IPS DF 6.9 (cell line): Measurements from ENCODE around the gene ZDHHC14.

Experiments
- DNase-seq: peaks from one replicate; pipeline ENCODE4 v3.0.0-alpha.2; 2013; ENCODE audit warnings: low read depth, low spot score
- H3K27ac ChIP-seq: one replicate; pipeline ENCODE4 v1.5.1; 2013; ENCODE audit warnings: low read length, control low read depth
- H3K27me3 ChIP-seq: 2 replicates; pipeline ENCODE4 v1.6.1; 2013; ENCODE audit warnings: mild to moderate bottlenecking, low read length; ENCODE audit not compliant: control insufficient read depth, insufficient read depth
- H3K36me3 ChIP-seq: 2 replicates; pipeline ENCODE4 v1.6.1; 2013; ENCODE audit warnings: low read length; ENCODE audit not compliant: control insufficient read depth, insufficient read depth
- H3K4me1 ChIP-seq: 2 replicates; pipeline ENCODE4 v1.6.1; 2013; ENCODE audit warnings: low read length; ENCODE audit not compliant: control insufficient read depth, insufficient read depth
- H3K4me3 ChIP-seq: 2 replicates; pipeline ENCODE4 v1.5.1; 2013; ENCODE audit warnings: mild to moderate bottlenecking, low read length
- H3K9me3 ChIP-seq: 2 replicates; pipeline ENCODE4 v1.6.1; 2013; ENCODE audit warnings: low read length, inconsistent platforms; ENCODE audit not compliant: control insufficient read depth, insufficient read depth
- WGBS: extraction: QIAGEN DNeasy Blood & Tissue Kit; methylation state at CpG from one replicate; pipeline ENCODE4 v1.1.7; 2013; ENCODE audit warnings: mixed read lengths, missing lambda C conversion rate; ENCODE audit not compliant: insufficient read length, insufficient coverage; 5-methylcytosine and 5-hydroxymethylcytosine counted together

Gene ZDHHC14

GRCh38 chr6:157621406-157621805, 240.4 kb downstream of the ZDHHC14 start:
- no peak for DNase-seq
- H3K27ac ChIP-seq: no peak overlapping the region
- H3K9me3 ChIP-seq: no peaks in the 10 kb centered on the region
- no peak overlapping the region for H3K4me3 ChIP-seq
- WGBS: no CpG with 5 or more reads among the region's 6 CpGs
- H3K36me3 ChIP-seq: no peaks in the 10 kb centered on the region
- H3K4me1 ChIP-seq: no peaks in the 10 kb centered on the region
- no peaks in the 10 kb centered on the region for H3K27me3 ChIP-seq

- no peak overlapping the region for H3K27ac ChIP-seq
- H3K4me3 ChIP-seq: no peak overlapping the region
- H3K36me3 ChIP-seq: no peaks in the 10 kb centered on the region
- no peaks in the 10 kb centered on the region for H3K4me1 ChIP-seq
- no CpG with 5 or more reads among the region's 3 CpGs for WGBS
- no peaks in the 10 kb centered on the region for H3K27me3 ChIP-seq
- H3K9me3 ChIP-seq: no peaks in the 10 kb centered on the region
- DNase-seq: no peak
Measured at GRCh38 chr6:157622427-157622826, 241.4 kb downstream of the ZDHHC14 start.

GRCh38 chr6:157625111-157625510, 244.1 kb downstream of the ZDHHC14 start:
- Histone ChIP-seq H3K4me3 (no peak overlapping the region), H3K36me3 (no peaks in the 10 kb centered on the region), H3K27ac (no peak overlapping the region), H3K9me3 (no peaks in the 10 kb centered on the region), H3K4me1 (peaks cover 3% of the 10 kb centered on the region), H3K27me3 (no peaks in the 10 kb centered on the region)
- DNase-seq: no peak
- no CpG with 5 or more reads among the region's 7 CpGs for WGBS

GRCh38 chr6:157625764-157626163, 244.8 kb downstream of the ZDHHC14 start:
- no peak for DNase-seq
- H3K36me3 ChIP-seq: no peaks in the 10 kb centered on the region
- peaks cover 3% of the 10 kb centered on the region for H3K4me1 ChIP-seq
- H3K27me3 ChIP-seq: no peaks in the 10 kb centered on the region
- no peaks in the 10 kb centered on the region for H3K9me3 ChIP-seq
- H3K4me3 ChIP-seq: no peak overlapping the region
- WGBS: no CpG with 5 or more reads among the region's 10 CpGs
- no peak overlapping the region for H3K27ac ChIP-seq

- Histone ChIP-seq H3K4me3 (no peak overlapping the region), H3K27me3 (no peaks in the 10 kb centered on the region), H3K36me3 (no peaks in the 10 kb centered on the region), H3K9me3 (no peaks in the 10 kb centered on the region), H3K27ac (no peak overlapping the region), H3K4me1 (peaks cover 3% of the 10 kb centered on the region)
- no peak for DNase-seq
- no CpG with 5 or more reads among the region's 11 CpGs for WGBS
Measured at GRCh38 chr6:157627195-157627966, 246.4 kb downstream of the ZDHHC14 start.

GRCh38 chr6:157628463-157628862, 247.5 kb downstream of the ZDHHC14 start:
- Histone ChIP-seq H3K4me1 (peaks cover 3% of the 10 kb centered on the region), H3K27ac (no peak overlapping the region), H3K27me3 (no peaks in the 10 kb centered on the region), H3K9me3 (no peaks in the 10 kb centered on the region), H3K36me3 (no peaks in the 10 kb centered on the region), H3K4me3 (no peak overlapping the region)
- WGBS: no CpG with 5 or more reads among the region's 11 CpGs
- no peak for DNase-seq

GRCh38 chr6:157629220-157629619, 248.2 kb downstream of the ZDHHC14 start:
- H3K27ac ChIP-seq: no peak overlapping the region

GRCh38 chr6:157630463-157631080, 249.6 kb downstream of the ZDHHC14 start:
- DNase-seq: no peak
- H3K36me3 ChIP-seq: no peaks in the 10 kb centered on the region
- H3K27me3 ChIP-seq: no peaks in the 10 kb centered on the region
- no peak overlapping the region for H3K27ac ChIP-seq
- no peak overlapping the region for H3K4me3 ChIP-seq
- 100% methylated on average over 5 of the region's 5 CpGs for WGBS
- peaks cover 3% of the 10 kb centered on the region for H3K4me1 ChIP-seq
- H3K9me3 ChIP-seq: no peaks in the 10 kb centered on the region

More at GRCh38 chr6:157629220-157629619, 248.2 kb downstream of the ZDHHC14 start:
- no peak overlapping the region for H3K4me3 ChIP-seq
- H3K36me3 ChIP-seq: no peaks in the 10 kb centered on the region
- DNase-seq: no peak
- H3K9me3 ChIP-seq: no peaks in the 10 kb centered on the region
- no peaks in the 10 kb centered on the region for H3K27me3 ChIP-seq
- peaks cover 3% of the 10 kb centered on the region for H3K4me1 ChIP-seq
- WGBS: no CpG with 5 or more reads among the region's 10 CpGs

GRCh38 chr6:157631412-157631811, 250.4 kb downstream of the ZDHHC14 start:
- no peak for DNase-seq
- no CpG with 5 or more reads among the region's 7 CpGs for WGBS

GRCh38 chr6:157631838-157632614, 251.0 kb downstream of the ZDHHC14 start:
- H3K4me3 ChIP-seq: no peak overlapping the region
- no peaks in the 10 kb centered on the region for H3K27me3 ChIP-seq
- WGBS: no CpG with 5 or more reads among the region's 11 CpGs
- H3K4me1 ChIP-seq: peaks cover 5% of the 10 kb centered on the region
- H3K27ac ChIP-seq: no peak overlapping the region
- H3K36me3 ChIP-seq: no peaks in the 10 kb centered on the region
- H3K9me3 ChIP-seq: no peaks in the 10 kb centered on the region
- no peak for DNase-seq

More at GRCh38 chr6:157631412-157631811, 250.4 kb downstream of the ZDHHC14 start:
- H3K4me3 ChIP-seq: no peak overlapping the region
- no peaks in the 10 kb centered on the region for H3K36me3 ChIP-seq
- no peaks in the 10 kb centered on the region for H3K27me3 ChIP-seq
- peaks cover 5% of the 10 kb centered on the region for H3K4me1 ChIP-seq
- H3K27ac ChIP-seq: no peak overlapping the region
- no peaks in the 10 kb centered on the region for H3K9me3 ChIP-seq
